ENCODE measurements around the gene CDH22.

CDH22 gene

DNA sequence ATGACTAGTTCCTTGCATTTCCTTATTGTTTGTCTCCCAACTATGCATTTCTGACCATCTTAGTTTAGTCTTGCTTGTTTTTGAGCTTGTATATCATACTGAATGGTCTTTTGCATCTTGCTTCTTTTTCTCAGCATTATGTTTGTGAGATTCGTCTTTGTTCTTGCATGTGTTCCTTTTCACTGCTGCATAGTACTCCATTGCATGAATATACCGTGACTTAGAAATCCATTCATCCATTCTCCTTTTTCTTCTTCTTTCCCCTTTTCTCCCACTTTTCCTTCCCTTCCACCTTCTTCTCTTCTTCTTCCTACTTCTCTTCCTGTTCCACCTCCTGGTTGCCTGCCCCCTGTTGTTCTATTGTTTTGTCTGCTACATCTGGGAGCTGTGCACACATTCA lies 42.8 kb downstream of the CDH22 start:
- DNase-seq: no peak

DNA sequence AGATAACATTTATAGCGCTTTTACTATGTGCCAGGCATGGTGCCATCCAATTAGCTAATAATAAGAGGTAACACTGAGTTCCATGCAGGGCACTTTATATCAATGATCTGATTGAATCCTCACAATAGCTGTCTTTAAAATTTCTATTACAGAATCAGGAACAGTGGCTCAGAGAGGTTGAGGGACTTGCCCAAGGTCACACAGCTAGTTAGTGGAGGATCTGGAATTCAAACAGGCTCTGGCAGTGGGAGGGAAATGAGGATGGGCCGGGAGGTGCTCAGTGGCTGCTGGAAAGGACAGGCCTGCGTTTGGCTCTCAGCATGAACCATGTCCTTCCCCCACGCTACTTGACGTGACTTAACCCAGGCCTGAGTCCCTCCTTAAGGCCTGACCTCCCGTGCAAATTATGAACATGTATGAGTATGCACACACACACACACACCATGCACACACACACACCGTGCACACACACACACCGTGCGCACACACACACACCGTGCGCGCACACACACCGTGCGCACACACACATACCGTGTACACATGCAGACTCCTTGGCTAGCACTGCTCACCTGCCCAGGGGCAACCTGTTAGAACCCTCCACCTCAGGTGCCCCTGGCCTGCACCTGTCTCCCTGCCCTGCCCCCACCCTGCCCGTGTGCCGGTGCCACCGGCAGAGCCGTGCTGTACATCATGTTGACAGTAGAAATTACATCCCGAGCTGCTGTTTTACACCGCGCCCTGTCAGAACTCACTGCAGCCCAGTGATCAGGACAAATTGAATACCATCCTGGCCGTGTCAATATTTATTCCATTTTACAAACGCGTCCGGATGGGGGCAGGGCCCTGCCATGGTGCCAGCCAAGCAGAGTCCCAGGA lies 43.7 kb downstream of the CDH22 start:
- no peak for DNase-seq

DNA sequence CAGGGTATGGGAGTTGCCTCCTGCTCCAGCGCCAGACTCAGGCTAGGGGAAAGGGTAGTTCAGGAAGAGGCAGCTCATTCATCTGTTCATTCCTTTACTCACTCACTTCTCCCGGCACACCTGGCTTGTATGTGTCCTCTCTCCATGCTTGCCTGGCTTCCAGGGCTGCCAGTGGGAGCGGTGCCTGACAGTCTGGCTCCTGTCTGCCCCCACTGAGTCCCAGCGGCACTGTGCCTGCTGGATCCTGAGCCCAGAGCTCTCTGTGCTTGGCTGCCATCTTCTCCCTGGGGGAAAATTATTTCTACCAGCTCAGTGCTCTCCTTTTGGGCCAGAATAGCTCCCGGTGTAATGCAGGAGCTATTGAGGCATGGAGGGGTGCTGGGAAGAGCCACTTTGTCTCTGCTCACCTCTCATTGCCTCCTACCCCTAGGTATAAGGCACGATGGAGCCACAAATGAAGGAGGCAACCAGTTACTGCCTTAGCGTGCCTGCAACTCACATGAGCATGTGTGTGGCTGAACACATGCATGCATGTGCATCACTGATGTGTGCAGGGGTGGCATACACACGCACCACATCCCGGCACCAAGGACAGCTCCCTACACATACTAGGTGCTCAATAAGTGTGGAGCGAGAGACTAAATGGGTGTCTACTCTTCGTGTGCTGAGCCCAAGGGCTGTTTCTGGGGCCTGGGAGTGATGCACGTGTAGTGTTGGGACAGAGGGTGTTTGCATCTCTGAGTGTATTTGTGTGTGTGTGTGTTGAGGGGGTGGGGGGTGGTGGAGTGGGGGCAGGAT lies 46.6 kb downstream of the CDH22 start:
- no peak for DNase-seq

DNA sequence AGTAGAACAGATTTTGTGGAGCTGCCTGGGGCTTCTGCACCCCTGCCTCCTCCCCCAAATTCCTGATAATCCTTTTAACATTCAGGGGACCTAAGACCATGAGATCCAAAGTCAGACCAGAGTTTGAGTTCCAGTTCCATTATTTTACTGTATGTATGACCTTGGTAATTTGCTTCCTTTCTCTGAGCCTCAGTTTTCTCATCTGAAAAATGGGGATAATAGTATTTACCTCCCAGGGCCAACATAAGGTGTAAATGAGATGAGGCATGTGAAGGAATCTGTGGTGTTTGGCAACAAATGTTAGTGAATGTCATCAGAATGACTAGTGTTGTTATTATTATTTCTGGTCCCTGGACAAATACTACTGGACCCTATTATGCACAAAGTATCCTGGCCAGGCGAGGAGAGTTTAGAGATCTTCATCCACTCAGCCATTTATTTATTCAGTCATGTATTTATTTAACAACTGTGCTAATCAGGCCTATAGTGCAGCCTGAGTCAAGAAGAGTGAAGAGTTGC lies 47.3 kb downstream of the CDH22 start:
- DNase-seq: no peak

DNA sequence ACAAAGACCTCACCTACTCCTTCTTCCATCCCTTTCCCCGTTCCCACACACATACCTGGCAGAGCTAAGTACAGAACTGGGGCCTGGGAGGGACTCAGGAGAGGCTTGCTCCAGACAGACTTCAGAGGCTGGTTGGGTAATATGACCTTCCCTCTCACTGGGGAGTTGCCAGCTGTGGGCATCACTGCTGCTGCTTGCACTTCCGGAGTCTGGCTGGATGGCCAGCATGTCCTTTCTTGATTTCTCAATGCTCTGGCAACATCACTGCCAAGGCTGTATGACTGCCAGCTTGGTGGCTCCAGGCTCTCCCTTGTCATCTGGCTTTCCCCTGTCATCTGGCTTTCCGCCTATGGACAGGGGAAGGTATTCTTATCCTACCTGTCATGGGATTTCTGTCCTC lies 47.8 kb downstream of the CDH22 start:
- no peak for DNase-seq

DNA sequence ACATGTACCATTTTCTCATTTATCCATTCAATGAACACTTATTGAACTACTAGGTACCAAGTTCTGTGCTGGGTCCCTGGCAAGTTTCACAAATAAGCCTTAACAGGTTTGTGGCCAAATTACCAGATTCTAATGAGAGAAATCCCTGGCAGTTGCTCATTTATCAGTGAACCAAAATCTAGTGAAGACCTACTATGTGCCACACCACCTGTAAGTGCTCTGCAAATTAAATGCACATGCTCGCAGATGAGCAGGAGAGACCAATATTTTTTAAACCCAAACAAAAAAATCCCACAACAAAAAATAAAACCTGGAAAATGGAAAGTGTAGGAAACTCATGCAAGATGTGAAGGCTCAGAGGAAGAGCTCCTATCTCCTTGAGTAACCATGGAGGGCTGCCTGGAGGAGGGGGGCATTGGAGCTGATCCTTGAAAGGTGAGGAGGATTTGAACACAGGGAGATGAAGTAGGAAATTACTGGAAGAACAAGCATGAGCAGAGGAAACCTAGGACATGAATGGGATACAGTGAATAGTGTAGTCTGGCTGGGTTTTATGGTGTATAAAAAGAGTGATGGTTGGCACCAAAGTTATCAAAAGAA lies 48.9 kb downstream of the CDH22 start:
- no peak for DNase-seq

DNA sequence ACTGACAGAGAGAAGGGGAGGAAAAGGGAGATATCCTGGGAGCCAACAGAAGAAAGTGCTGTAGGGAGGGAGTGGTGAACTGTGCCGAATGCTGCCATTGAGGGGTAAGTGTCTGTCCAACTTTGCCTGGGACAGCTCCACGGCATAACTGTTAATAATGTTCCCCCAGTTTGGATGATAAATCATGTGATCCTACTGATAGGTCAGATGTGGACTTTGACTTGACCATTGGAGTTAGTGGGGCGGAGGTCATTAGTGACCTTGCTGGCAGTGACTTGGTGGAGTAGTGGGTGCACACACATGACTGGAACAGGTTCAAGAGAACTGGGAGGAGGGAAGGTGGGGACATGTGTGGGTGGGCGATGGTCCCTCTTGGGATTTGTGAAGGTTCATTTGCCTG lies 50.4 kb downstream of the CDH22 start:
- DNase-seq: no peak

DNA sequence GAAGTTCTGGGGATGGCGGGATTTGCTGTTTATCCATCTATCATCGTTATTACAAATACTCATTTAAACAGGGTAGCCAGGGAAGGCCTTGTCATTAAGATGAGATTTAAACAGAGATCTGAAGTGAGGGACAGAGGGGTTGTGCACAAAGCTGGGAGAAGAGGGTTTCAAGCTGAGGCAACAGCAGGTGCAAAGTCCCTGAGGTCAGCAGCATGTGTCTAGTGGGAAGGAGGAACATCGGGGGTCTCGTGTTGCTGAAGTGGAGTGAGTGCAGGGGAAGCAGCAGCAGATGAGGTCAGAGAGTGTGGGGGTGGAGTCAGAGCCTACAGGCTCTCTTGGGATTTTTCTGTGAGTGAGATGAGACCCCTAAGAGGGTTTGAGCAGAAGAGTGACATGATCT lies 52.0 kb downstream of the CDH22 start:
- DNase-seq: no peak

DNA sequence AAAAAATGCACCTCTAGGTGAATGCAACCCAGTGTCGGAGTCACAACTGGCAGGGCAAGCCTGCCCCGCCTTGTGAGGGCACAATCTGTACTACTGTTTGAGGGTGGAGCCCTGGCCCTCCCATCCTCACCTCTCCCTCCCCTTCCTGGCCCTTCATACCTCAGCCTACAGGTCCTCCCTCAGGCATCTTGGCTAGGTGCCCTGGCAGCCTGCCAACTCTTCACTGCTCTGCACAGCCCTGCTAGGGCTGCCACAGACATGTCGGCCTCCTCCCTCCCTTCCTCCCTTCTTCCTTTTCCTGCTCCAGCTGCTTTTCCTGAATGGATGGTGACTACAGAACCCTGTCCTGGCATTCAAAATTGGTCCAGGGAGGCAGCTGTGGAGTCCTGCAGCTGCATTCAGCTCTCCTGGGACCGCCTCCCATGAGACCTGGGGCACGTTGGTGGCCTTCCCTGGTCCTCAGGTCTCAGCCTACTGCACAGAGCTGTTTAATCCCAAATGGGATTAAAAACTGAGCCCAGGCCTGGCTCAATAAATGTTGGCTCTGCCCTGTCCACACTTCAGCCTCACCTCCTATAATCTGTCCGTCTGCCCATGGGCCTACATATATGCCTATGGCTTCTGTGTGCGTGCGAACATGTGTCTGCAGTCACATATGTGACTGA lies 52.7 kb downstream of the CDH22 start:
- peak; percentile 47 for DNase-seq

DNA sequence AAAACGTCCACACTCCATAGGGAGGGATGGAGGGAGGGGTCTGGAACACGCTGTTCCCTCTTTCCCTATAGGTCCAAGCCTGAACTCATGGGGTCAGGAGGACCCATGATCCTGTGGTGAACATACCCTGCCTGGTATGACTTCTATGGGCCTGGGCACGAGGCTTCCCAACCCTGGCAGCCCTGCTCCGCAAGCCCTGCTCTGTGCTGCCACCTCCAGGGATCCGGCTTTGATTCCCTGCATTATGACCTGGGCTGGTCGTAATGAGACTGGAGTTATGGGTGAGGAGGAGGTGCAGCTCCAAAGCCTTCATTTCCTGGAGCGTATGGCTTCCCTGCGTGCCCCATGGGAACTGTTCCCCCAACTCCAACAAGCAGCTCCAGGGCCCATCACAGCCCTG lies 54.9 kb downstream of the CDH22 start:
- no peak for DNase-seq

DNA sequence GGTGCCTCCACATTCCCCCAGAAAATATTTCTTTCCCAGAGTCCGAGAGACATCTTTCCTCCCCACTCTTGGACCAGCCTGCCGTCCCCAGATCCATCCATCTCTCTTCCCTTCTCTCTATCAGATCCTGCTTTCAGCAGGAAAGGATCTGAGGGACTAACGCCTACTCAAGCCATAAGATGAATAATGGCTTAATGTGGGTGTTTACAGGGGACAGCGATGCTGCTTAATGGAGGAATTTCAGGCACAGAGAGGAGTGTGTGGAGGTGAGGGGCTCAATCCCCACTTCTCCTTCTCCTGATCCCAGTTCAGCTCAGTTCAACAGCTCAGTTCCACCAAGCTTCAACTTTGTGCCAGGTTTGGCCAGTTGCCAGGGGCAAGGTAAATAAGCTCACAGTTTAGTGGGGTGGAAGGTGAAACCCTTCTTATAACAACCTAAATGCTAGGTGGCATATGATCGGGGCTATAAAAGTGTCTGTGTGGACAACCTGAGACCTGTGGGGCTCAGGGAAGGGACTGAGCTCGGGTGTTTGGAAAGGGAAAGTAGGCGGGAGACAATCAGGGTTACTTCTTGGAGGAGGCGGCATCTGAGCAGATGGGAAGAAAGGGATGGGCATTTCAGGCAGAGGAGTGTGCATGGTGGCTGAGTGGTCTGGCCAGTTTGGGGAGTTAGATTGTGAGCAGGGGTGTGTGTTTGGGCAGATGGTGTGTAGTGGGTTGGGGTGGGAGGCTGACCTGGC lies 55.8 kb downstream of the CDH22 start:
- DNase-seq: no peak

DNA sequence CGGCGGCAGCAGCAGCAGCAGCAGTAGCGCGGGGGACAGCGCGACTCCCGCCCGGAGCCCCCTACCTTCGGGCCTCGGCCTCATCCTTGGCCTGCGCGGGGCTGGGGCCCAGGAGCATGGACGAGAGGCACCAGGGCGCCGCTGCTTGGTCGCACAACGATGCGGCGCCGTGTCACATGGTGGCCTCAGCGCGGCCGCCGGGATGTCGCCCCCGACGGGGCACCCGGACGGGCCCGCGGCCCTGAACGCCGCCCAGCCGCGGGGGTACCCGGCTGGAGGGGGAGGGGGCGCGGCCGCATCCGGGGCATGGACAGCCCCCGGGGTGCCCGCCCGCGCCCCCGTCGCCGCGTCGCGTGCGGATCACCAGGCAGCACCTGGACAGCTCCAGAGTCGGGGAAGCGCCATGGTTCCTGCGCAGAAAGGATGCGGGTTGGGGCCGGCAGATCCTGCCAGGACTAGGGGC lies 57.1 kb downstream of the CDH22 start:
- no peak for DNase-seq

DNA sequence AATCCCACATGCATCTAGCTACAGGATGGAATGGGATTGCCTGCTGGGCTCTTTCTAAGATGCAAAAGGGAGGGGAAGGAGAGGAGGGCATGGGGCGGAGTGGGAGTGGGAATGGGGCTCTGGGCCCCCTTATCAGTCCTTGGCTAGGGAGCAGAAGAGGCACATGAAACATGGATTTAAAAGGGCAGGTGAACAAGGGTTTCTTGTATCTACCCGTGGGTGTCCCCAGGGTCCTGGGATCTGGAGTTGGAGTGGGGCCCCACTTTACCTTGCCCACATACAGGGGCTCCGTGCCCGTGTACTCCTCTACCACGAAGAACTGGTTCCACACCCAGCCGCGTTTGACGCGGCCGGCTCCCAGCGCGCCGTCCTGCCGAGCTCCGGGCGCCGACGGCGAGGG lies 57.5 kb downstream of the CDH22 start:
- DNase-seq: no peak

DNA sequence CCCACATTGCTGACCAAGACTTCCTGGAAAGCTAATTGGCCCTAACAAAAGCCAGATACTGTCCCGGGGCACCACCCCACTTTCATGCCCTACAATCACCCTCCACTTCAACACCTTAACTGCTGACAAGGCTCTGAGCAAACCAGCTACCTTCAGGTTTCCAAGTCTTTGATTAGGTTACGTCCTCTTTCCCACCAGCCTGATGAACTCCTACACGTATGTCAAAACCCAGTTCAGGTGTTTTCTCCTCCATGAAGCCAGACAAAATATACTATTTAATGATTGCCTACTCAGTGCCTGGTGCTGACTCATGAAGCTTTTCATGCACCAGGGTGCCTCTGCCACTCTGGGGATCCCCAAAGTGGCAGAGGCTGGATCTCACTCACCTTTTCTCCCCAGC lies 58.6 kb downstream of the CDH22 start:
- no peak for DNase-seq

DNA sequence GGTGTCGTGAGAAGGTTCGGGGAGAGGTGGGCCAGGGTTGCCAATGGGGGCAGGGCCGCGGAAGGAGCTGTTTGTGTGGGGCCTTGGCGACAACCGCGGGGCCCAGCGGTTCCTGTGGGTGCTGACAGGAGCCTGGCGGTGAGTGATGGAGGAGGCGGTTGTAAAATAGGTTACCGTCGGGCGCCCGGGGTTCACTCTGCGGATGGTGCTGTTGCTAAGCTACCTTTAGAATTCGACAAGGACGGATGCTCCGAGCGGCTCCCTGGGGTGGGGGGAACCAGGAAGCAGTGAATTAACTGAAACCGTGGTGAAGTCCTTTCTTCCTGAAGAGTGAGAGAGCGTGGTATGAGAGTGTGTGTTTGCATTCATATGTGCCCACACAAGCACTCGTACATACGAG lies 61.7 kb downstream of the CDH22 start:
- DNase-seq: no peak

DNA sequence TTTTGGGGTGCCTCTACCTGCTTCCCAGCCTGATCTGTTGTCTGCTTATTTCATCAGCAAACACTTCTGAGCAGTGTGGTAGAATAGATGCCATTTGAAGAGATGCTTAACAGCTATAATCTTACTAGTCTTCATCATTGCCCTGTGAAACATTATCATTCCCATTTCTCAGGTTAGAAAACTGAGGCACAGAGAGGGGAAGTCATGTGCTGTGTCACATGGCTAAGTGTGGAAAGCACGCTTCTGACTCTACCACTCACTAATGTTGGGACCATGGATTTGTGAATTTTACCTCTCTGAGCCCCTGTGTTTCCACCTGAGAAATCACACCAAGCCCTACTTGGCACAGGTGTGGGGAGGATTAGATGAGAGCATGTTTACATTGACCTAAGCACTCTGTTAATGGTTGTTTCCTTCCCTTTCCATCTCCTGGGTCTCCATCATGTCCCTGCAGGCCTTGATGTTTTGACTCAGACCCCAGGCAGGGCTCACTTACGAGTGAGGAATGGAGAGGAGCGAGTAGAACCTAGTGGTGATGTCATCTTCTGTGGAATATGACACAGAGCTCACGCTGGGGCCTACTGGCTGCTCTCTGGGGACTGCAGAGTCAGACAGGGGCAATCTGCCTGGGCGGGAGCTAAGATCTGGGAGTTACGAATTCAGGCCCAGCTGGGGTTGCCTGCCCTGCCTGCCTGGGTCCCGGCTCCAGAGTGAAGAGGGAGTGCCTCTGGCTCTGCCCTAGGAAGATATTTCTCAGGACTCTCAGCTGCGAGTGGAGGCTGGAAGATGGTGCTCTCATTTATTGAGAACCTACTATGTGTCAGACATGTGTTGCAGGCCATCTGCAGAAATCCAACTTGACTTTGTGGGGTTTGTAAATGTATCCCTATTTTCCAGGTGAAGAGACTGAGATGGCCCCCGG lies 64.3 kb downstream of the CDH22 start:
- no peak for DNase-seq

DNA sequence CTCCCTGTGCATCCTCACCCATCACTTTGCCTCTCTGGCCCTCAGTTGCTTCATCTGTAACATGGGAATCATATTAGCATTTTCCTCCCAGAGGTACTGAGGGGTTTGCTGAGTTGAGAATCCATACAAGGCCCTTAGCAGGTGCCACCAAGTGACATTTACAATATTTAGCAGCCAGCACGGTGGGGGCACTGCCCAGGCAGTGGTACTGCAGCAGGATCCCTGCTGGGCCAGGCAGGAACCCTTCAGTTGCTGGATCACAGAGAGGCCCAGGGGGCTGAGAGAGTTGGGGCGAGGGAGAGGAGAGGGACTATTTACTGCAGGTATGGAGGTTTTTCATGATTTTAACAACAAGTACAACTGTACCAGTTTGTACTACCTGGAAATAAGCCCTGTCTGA lies 65.9 kb downstream of the CDH22 start:
- no peak for DNase-seq

DNA sequence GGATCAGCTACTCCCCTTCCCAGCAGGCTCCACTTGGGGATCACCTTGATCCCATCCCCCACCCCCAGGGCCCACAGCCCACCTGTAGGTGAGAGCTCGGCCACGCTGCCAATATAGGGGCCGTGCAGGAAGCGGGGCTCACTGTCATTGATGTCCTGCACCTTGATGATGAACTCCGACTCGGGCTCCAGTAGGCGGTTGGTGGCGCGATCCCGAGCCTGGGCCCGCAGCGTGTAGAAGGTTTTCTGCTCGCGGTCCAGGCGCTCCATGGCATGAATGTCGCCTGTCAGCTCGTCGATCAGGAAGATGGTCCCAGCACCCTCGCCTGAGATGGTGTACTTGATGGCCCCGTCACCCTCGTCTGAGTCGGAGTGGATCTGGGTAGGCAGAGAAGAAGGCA lies 67.4 kb downstream of the CDH22 start:
- no peak for DNase-seq

DNA sequence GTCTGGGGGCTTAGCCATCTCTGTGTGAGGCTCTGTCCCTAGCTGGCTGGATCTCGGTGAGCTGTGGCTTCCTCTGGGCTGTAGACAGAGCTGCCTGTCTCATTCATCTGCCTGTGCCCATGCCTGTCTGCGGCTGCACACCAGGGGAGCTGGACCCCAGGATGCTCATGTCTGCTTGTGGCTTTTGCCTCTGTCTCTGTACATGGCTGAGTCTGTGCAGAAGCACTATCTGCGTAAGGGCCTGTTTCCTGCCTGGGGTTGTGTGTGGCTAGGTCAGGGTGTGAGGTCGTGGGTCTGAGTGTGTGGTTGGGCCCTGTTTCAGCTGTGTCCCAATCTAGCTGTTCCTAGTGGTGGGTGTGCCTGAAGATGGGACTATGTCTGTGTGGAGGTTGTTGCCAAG lies 68.2 kb downstream of the CDH22 start:
- DNase-seq: no peak

DNA sequence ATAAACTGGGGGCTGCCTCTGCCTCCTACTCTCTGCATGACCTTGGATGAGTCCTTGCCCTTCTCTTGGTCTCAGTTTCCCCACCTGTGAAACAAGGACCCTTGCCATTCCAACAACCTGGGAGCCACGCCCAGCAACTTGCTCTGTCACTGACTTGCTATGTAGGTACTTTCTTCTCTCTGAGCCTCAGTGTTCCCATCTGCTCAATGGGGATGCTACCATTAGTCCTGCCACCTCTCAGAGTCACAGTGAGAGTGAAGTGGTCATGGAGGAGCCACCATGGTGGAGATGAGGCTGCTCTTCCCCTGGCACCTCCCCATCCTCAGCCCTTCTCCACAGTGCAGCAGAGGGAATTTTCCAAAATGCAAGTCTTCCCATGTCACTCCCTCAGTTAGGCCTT lies 70.6 kb downstream of the CDH22 start:
- DNase-seq: no peak

DNA sequence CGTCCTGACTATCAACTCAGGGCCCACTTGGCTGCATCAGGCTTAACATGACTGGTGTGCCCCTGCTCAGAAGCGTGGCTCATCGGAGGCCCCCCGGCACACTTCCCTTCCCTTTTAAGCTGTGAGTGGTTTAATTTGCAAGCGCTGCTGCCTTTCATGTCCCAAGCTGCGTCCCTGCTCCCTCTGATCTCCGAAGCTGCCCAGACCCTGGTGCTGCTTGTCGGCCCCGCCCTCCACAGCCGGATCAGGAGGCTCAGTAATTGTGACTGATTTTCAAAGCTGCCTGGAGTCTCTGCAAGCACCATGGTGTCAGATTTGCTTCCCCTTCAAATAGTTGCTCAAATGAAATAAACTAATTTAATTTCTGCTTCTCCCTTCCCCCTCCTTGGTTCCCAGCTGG lies 71.1 kb downstream of the CDH22 start:
- DNase-seq: no peak
